Lung (tissue), 12 donors: ENCODE data around the gene ALG14. TPM values are rescaled to one million over a fixed set of nuclear protein-coding genes. Genes with fewer than 3 reads are reported as not detected.

Source experiments
- ATAC-seq: fragments of 200-7000 bp; cut with Tn5 transposase; one replicate; pipeline ENCODE4 v1.9.1; 2020; ENCODE audit warnings: moderate number of reproducible peaks; ENCODE audit not compliant: insufficient read depth, low FRiP score
- DNase-seq, 3 donors: peaks; one replicate each; pipeline ENCODE4 v3.0.0-alpha.2; 2013 to 2017
- H3K27ac ChIP-seq, 2 donors: one replicate each; pipeline ENCODE4 v1.5.1; 2013; ENCODE audit warnings: mild to moderate bottlenecking in 2 of 2, moderate library complexity in 2 of 2, control low read depth in 1 of 2, inconsistent platforms in 1 of 2, low read depth in 1 of 2, low read length in 1 of 2
- H3K27me3 ChIP-seq, 3 donors: one replicate each; pipeline ENCODE4 v1.5.1; 2013; ENCODE audit warnings: low read length in 2 of 3; ENCODE audit not compliant: control insufficient read depth in 3 of 3, insufficient read depth in 3 of 3
- H3K36me3 ChIP-seq, 4 donors: one replicate each; pipeline ENCODE4 v1.5.1; 2013; ENCODE audit warnings: low read length in 4 of 4, mild to moderate bottlenecking in 1 of 4, moderate library complexity in 1 of 4; ENCODE audit not compliant: control insufficient read depth in 4 of 4, insufficient read depth in 4 of 4
- H3K4me1 ChIP-seq, 5 donors: one replicate each; pipeline ENCODE4 v1.5.1; 2013; ENCODE audit warnings: low read length in 5 of 5, mild to moderate bottlenecking in 2 of 5, moderate library complexity in 1 of 5; ENCODE audit not compliant: control insufficient read depth in 5 of 5, insufficient read depth in 5 of 5
- H3K4me3 ChIP-seq: one replicate; pipeline ENCODE4 v1.5.1; 2013; ENCODE audit warnings: mild to moderate bottlenecking, control low read depth, moderate library complexity
- H3K9ac ChIP-seq, 2 donors: one replicate each; pipeline ENCODE4 v1.5.1; 2013; ENCODE audit warnings: low read length in 2 of 2, control low read depth in 1 of 2; ENCODE audit not compliant: insufficient read depth in 1 of 2
- H3K9me3 ChIP-seq, 4 donors: one replicate each; pipeline ENCODE4 v1.5.1; 2013; ENCODE audit warnings: low read length in 3 of 4, mild to moderate bottlenecking in 1 of 4, moderate library complexity in 1 of 4; ENCODE audit not compliant: control insufficient read depth in 4 of 4, insufficient read depth in 3 of 4
- CTCF ChIP-seq: IDR thresholded peaks from 2 replicates; pipeline ENCODE4 v1.5.1; 2012; ENCODE audit warnings: mild to moderate bottlenecking; ENCODE audit errors: control extremely low read depth, extremely low read depth
- WGBS, 2 donors: extraction: QIAGEN DNeasy Blood & Tissue Kit; methylation state at CpG; one replicate each; pipeline ENCODE4 v1.1.7; 2013; 5-methylcytosine and 5-hydroxymethylcytosine counted together
- polyA plus RNA-seq, 2 donors: library from polyadenylated mRNA; stranded (reverse); fragments of 200-250 nt; gene quantifications; one replicate each; pipeline ENCODE4 v1.2.1, GENCODE V29; 2013
- total RNA-seq, 2 donors: library from RNA; depleted of rRNA in 1 of 2; stranded (reverse); fragments of >200 nt in 1 of 2; gene quantifications; one replicate each; pipeline ENCODE4 v1.2.1, GENCODE V29; 2014 to 2021
- donor health status: control.
- donor health status: control.
- donor health status: Bipolar disorder and iron deficiency.
- donor health status: healthy.
- donor health status: DM: yes; HTN: yes; CAD: no.

Gene ALG14
- total and polyA plus RNA-seq, 4 donors = 0.97 to 7.5 (median 1.6) TPM

- no peaks in the 10 kb centered on the region for H3K36me3 ChIP-seq
- 18 to 21% methylated on average over 2 of the region's 2 CpGs for WGBS, 2 donors
- no peak for TF ChIP-seq CTCF
These were observed 77.9 kb downstream of the ALG14 start for GRCh38 chr1:94994805-94995204.

GRCh38 chr1:94993931-94994645 is 78.7 kb downstream of the ALG14 start:
- H3K4me3 ChIP-seq = no peak overlapping the region
- no peaks in the 10 kb centered on the region for H3K27me3 ChIP-seq
- H3K9me3 ChIP-seq = no peaks in the 10 kb centered on the region
- no peaks in the 10 kb centered on the region for H3K36me3 ChIP-seq
- DNase-seq (no peak), ATAC-seq (no peak)
- TF ChIP-seq CTCF = no peak
- WGBS, 2 donors = 62 to 78% methylated on average over 4 of the region's 4 CpGs
- peaks cover 0 to 8% (median 0%) of the 10 kb centered on the region in 5 donors for H3K4me1 ChIP-seq
- H3K27ac ChIP-seq = no peak overlapping the region
- no peak overlapping the region for H3K9ac ChIP-seq

More at GRCh38 chr1:94994805-94995204, 77.9 kb downstream of the ALG14 start:
- no peak overlapping the region for H3K9ac ChIP-seq
- H3K27ac ChIP-seq = no peak overlapping the region
- ATAC-seq (no peak), DNase-seq (no peak)
- H3K4me1 ChIP-seq = peaks cover 0 to 8% (median 0%) of the 10 kb centered on the region in 5 donors
- no peak overlapping the region for H3K4me3 ChIP-seq
- no peaks in the 10 kb centered on the region for H3K27me3 ChIP-seq
- no peaks in the 10 kb centered on the region for H3K9me3 ChIP-seq

GRCh38 chr1:94992863-94993563 is 79.7 kb downstream of the ALG14 start:
- Histone ChIP-seq H3K9me3 (no peaks in the 10 kb centered on the region), H3K4me1 (peaks cover 0 to 8% (median 0%) of the 10 kb centered on the region in 5 donors), H3K36me3 (no peaks in the 10 kb centered on the region), H3K9ac (no peak overlapping the region), H3K4me3 (no peak overlapping the region), H3K27me3 (no peaks in the 10 kb centered on the region), H3K27ac (no peak overlapping the region)
- no peak for ATAC-seq
- 74 to 84% methylated on average over 2 of the region's 2 CpGs for WGBS, 2 donors
- no peak for DNase-seq
- TF ChIP-seq CTCF = no peak
